SH-SY5Y (cell line): ENCODE measurements around the gene CPA5.

ENCODE experiments used
- GATA2 ChIP-seq: IDR thresholded peaks from 2 replicates; pipeline ENCODE4 v1.6.1; 2011; ENCODE audit warnings: mild to moderate bottlenecking, low read depth, low read length
- GATA3 ChIP-seq: IDR thresholded peaks from 2 replicates; pipeline ENCODE4 v1.6.1; 2011; ENCODE audit warnings: low read depth, mild to moderate bottlenecking, low read length, moderate library complexity

DNA sequence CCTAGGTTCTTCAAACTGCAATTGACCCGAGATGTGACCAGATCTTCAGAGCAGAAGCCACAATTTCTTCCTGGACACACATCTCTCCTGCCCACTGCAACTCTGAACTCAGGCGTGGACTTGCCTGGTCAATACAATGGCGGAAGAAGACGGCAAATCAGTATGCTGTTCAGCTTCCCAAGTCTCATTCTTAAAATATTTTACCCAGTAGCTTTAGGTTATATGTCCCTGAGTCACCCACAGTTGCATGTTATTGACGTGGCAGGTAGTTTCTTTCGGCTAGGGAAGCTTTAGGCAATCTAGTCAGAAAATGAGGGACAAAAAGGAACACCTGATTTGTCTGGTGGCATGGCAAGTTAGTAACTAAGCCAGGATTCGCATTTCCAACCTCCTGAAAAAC, 73.7 kb downstream of the CPA5 start:
- TF ChIP-seq GATA2 (no peak), GATA3 (no peak)
